ENCODE measurements around the gene HBG2. TPM values are rescaled to one million over a fixed set of nuclear protein-coding genes. Genes with fewer than 3 reads are reported as not detected.

HBG2 gene
- total and polyA plus RNA-seq, 9 of the 15 experiments (the other 6 are each of a cell fraction or from before 2014, with no cell fraction given): 1,626 to 58,619 (median 10,515) TPM

GRCh38 chr11:5267033-5267563 lies 12.5 kb upstream of the HBG2 start (continued):
- TF ChIP-seq HNRNPK (IDR thresholded peaks at IDR 0.05; ENCODE audit: low read depth, low read length, poor library complexity, severe bottlenecking): no peak
- no peak for TF ChIP-seq ZNF583 (CRISPR knock-in tag; IDR thresholded peaks at IDR 0.05)
- TF ChIP-seq ZNF311 (CRISPR knock-in tag; IDR thresholded peaks at IDR 0.05): no peak
- no peak for TF ChIP-seq KLF10 (CRISPR knock-in tag; IDR thresholded peaks at IDR 0.05)
- no peak for TF ChIP-seq ZMIZ1 (IDR thresholded peaks at IDR 0.05; ENCODE audit: low read depth in 2 of 2, low read length in 2 of 2)
- TF ChIP-seq STAG1 (CRISPR knock-in tag; IDR thresholded peaks at IDR 0.05; ENCODE audit: borderline replicate concordance): no peak
- TF ChIP-seq CHCHD3 (CRISPR knock-in tag; IDR thresholded peaks at IDR 0.05): no peak
- TF ChIP-seq TCF7L2 (IDR thresholded peaks at IDR 0.05; ENCODE audit: low read depth, low read length): no peak
- TF ChIP-seq TEAD2 (tag; IDR thresholded peaks at IDR 0.05): no peak
- no peak for TF ChIP-seq CEBPZ (IDR thresholded peaks at IDR 0.05; ENCODE audit: borderline replicate concordance, low read depth, low read length)
- TF ChIP-seq NRF1 (conservative IDR thresholded peaks at IDR 0.05 in 1 of 2, IDR thresholded peaks at IDR 0.05 in 1 of 2): no peak
- no peak for TF ChIP-seq BDP1 (IDR thresholded peaks at IDR 0.05; ENCODE audit: insufficient read depth, insufficient read length)
- no peak for TF ChIP-seq ZHX1 (conservative IDR thresholded peaks at IDR 0.05; ENCODE audit: low read length)
